DOHH2 (cell line): Measurements from ENCODE around the gene MYO1A.
"Not testable (repeated sequence)": the region's sequence is repeated elsewhere in the genome, so short reads cannot be mapped to it uniquely, and the experiment has no call there.

Source experiments
- H3F3A ChIP-seq: fragments of 200-600 bp; sonication (generic), shearing (Covaris generic); 2 replicates; pipeline ENCODE4 v1.6.0; 2016; ENCODE audit warnings: antibody characterized with exemption, mild to moderate bottlenecking; ENCODE audit not compliant: control insufficient read depth, insufficient read depth
- H3K27ac ChIP-seq: fragments of 200-600 bp; sonication (generic); 2 replicates; pipeline ENCODE4 v1.5.1; 2014; ENCODE audit warnings: low read depth, mild to moderate bottlenecking, low read length, moderate library complexity
- H3K27me3 ChIP-seq: fragments of 200-600 bp; sonication (generic); 2 replicates; pipeline ENCODE4 v1.6.1; 2014; ENCODE audit warnings: mild to moderate bottlenecking, low read length, mixed read lengths; ENCODE audit not compliant: control insufficient read depth
- H3K36me3 ChIP-seq: fragments of 200-600 bp; sonication (generic); 2 replicates; pipeline ENCODE4 v1.6.1; 2014; ENCODE audit warnings: mild to moderate bottlenecking, low read length, moderate library complexity, mixed read lengths; ENCODE audit not compliant: control insufficient read depth
- H3K4me1 ChIP-seq: fragments of 200-600 bp; sonication (generic); 2 replicates; pipeline ENCODE4 v1.6.1; 2014; ENCODE audit warnings: mild to moderate bottlenecking, low read length, mixed read lengths; ENCODE audit not compliant: control insufficient read depth
- H3K4me2 ChIP-seq: fragments of 200-600 bp; sonication (generic); 2 replicates; pipeline ENCODE4 v1.6.0; 2014; ENCODE audit warnings: mild to moderate bottlenecking, low read length, moderate library complexity
- H3K4me3 ChIP-seq: fragments of 200-600 bp; sonication (generic); 2 replicates; pipeline ENCODE4 v1.5.1; 2014; ENCODE audit warnings: mild to moderate bottlenecking, low read length, mixed read lengths
- H3K79me2 ChIP-seq: fragments of 200-600 bp; sonication (generic); 2 replicates; pipeline ENCODE4 v1.6.1; 2014; ENCODE audit warnings: mild to moderate bottlenecking, low read length, mixed read lengths; ENCODE audit not compliant: control insufficient read depth
- H3K9me2 ChIP-seq: fragments of 200-600 bp; sonication (generic); replicated peaks from 2 replicates; pipeline ENCODE4 v1.6.1; 2014; ENCODE audit warnings: mild to moderate bottlenecking, low read length, mixed read lengths; ENCODE audit not compliant: control insufficient read depth
- H3K9me3 ChIP-seq: fragments of 200-600 bp; sonication (generic); 2 replicates; pipeline ENCODE4 v1.6.1; 2014; ENCODE audit warnings: antibody characterized with exemption, low read length, mixed read lengths; ENCODE audit not compliant: control insufficient read depth, insufficient read depth
- H4K20me1 ChIP-seq: fragments of 200-600 bp; sonication (generic); 2 replicates; pipeline ENCODE4 v1.6.0; 2014; ENCODE audit warnings: low read depth, mild to moderate bottlenecking, antibody characterized with exemption, low read length, moderate library complexity; ENCODE audit not compliant: control insufficient read depth, insufficient read depth
- EZH2phosphoT487 ChIP-seq: fragments of 200-600 bp; sonication (generic); IDR thresholded peaks from 2 replicates; pipeline ENCODE4 v1.6.1; 2017; ENCODE audit warnings: borderline replicate concordance, mild to moderate bottlenecking, antibody characterized with exemption, low read length, moderate library complexity, mixed read lengths
- TF ChIP-seq, protein P1 (sequence below): fragments of 200-600 bp; sonication (generic); IDR thresholded peaks from one replicate; pipeline ENCODE4 v1.5.1; 2014; ENCODE audit warnings: antibody characterized with exemption, mild to moderate bottlenecking, low read depth, low read length; ENCODE audit not compliant: poor library complexity, severe bottlenecking

The MYO1A gene

DNA sequence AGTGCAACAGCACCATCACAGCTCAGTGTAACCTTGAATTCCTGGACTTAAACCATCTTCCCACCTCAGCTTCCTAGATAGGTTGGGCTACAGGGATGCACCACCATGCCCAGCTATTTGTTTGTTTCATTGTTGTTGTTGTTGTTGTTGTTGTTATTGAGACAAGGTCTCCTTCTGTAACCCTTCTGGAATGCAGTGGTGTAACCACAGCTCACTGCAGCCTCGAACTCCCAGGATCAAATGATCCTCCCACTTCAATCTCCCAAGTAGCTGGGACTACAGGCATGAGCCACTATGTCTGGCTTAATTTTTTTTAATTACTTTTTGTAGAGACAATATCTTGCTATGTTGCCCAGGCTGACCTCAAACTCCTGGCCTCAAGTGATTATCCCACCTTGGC lies 29.9 kb upstream of the MYO1A start:
- Histone ChIP-seq H3K36me3 (peaks cover 19% of the 10 kb centered on the region), H4K20me1 (no peaks in the 10 kb centered on the region), H3K27me3 (no peaks in the 10 kb centered on the region), H3K27ac (peak overlapping the region; percentile 78; the same call in 1 of the 2 replicates), H3K9me2 (no peaks in the 10 kb centered on the region), H3F3A (peaks cover 17% of the 10 kb centered on the region), H3K79me2 (peaks cover 35% of the 10 kb centered on the region), H3K4me2 (peak overlapping the region; percentile 78), H3K4me1 (peaks cover 26% of the 10 kb centered on the region), H3K4me3 (0 out of 2 replicates have a peak overlapping the region, but pooled peaks have one; percentile 63), H3K9me3 (no peaks in the 10 kb centered on the region)
- no peak for TF ChIP-seq EZH2phosphoT487
- TF ChIP-seq, protein P1, sequence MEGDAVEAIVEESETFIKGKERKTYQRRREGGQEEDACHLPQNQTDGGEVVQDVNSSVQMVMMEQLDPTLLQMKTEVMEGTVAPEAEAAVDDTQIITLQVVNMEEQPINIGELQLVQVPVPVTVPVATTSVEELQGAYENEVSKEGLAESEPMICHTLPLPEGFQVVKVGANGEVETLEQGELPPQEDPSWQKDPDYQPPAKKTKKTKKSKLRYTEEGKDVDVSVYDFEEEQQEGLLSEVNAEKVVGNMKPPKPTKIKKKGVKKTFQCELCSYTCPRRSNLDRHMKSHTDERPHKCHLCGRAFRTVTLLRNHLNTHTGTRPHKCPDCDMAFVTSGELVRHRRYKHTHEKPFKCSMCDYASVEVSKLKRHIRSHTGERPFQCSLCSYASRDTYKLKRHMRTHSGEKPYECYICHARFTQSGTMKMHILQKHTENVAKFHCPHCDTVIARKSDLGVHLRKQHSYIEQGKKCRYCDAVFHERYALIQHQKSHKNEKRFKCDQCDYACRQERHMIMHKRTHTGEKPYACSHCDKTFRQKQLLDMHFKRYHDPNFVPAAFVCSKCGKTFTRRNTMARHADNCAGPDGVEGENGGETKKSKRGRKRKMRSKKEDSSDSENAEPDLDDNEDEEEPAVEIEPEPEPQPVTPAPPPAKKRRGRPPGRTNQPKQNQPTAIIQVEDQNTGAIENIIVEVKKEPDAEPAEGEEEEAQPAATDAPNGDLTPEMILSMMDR, result no peak

DNA sequence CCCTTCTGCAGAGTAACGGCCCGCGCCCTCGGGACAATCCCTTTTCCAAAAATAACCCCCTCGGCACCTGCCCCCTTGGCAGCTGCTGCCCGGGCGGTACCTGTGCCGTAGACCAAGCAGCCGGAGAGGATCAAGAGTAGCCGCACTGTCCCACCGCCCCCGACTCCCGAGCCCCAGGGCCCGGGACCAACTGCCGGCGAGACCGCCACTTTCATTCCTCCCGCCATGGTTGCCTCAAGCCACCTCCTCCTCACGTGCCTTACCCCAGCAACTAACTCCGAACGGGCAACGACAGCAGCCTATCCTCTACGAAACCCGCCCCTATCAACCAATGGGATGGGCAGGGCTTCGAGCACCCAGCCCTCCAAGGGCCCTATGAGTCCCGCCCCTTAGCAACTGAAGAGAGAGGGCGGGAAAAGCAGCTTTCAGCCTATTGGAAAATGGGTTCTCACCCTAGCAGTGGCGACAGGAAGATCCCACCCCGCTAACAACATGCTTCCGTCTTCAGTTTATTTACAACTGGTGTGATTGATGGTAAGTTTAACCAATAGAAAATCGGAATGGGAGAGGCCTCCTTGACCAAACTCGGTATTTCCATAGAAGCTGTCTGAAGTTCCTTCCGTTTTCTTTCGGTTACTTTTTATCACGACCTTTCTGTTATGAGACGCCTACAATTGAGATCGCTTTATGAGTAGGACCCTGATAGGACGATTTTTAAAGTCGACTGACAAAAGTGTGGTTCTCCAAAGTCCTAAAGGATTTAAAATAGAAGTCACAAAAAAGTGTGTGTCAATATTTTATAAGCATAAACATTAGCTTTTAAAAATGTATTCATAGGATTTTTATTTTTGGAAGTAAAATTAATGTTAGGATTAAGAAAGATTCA lies 28.8 kb upstream of the MYO1A start, which contains the start of gene NEMP1:
TSS of gene NEMP1 (minus strand) at position 273 of the 886 bp plus-strand sequence. CDS start at position 227, 46 bp downstream.
- no peaks in the 10 kb centered on the region for H4K20me1 ChIP-seq
- H3K4me3 ChIP-seq, result peak within 1 kb of the TSS; percentile 90
- H3K4me2 ChIP-seq, result peak within 1 kb of the TSS; percentile 78
- peak within 1 kb of the TSS; percentile 87 for H3K27ac ChIP-seq
- no peaks in the 10 kb centered on the region for H3K27me3 ChIP-seq
- no peaks in the 10 kb centered on the region for H3K9me2 ChIP-seq
- H3K36me3 ChIP-seq, result peaks cover 27% of the 10 kb centered on the region
- TF ChIP-seq, protein P1, result no peak
- TF ChIP-seq EZH2phosphoT487, result no peak
- H3K9me3 ChIP-seq, result no peaks in the 10 kb centered on the region
- peaks cover 46% of the 10 kb centered on the region for H3K79me2 ChIP-seq
- H3K4me1 ChIP-seq, result peaks cover 37% of the 10 kb centered on the region
- H3F3A ChIP-seq, result peaks cover 10% of the 10 kb centered on the region

DNA sequence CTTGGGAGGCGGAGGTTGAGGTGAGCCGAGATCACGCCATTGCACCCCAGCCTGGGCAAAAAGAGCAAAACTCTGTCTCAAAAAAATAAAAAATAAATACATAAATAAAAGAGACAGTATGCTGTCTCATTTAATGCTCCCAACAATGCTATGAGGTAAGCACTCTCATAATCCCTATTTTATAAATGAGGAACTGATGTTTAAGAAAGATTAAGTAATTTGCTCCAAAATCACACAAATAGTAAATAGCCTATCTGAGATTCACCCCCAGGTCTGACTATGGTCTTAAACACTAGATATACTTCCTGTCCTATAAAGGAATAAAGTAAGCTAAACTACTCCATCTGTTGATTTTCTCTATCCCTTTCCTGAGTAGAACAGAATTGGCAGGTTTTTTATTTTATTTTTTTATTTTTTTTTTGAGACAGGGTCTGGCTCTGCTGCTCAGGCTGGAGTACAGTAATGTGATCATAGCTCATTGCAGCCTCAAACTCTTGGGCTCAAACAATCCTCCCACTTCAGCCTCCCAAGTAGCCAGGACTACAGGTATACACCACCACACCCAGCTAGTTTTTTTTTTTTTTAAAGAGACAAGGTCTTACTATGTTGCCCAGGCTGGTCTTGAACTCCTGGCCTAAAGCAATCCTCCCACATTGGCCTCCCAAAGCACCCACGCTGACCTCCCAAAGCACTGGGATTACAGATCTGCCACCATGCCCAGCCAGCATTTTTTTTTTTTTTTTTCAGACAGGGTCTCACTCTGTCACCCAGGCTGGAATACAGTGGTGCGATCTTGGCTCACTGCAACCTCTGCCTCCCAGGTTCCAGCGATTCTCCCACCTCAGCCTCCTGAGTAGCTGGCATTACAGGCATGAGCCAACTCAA lies 23.9 kb upstream of the MYO1A start:
- Histone ChIP-seq H3K4me1 (peaks cover 67% of the 10 kb centered on the region), H3K36me3 (peaks cover 68% of the 10 kb centered on the region), H3K4me2 (peak overlapping the region; percentile 63), H3K4me3 (peak overlapping the region; percentile 57; the same call in 1 of the 2 replicates), H3K79me2 (peaks cover 86% of the 10 kb centered on the region), H3K27ac (peak overlapping the region; percentile 54; the same call in 1 of the 2 replicates), H3F3A (peaks cover 26% of the 10 kb centered on the region)
- H3K27me3 ChIP-seq, H4K20me1 ChIP-seq, H3K9me3 ChIP-seq, H3K9me2 ChIP-seq: not testable (repeated sequence)
